Measurements from ENCODE around the gene GATAD2B.

The GATAD2B gene

GRCh38 chr1:153959454-153959853 lies 36.7 kb upstream of the GATAD2B start:
- Histone ChIP-seq H3K27me3 (ENCODE audit: insufficient read depth, poor library complexity, severe bottlenecking) (no peaks in the 10 kb centered on the region), H3K4me3 (replicated peaks; ENCODE audit: insufficient read depth, low read length) (no peak overlapping the region), H3K27ac (replicated peaks) (no peak overlapping the region)
- TF ChIP-seq GABPA (IDR thresholded peaks at IDR 0.05; ENCODE audit: low read depth) = no peak
- TF ChIP-seq CTCF (IDR thresholded peaks at IDR 0.05; ENCODE audit: insufficient read depth, low read length) = no peak
- TF ChIP-seq, protein P1, sequence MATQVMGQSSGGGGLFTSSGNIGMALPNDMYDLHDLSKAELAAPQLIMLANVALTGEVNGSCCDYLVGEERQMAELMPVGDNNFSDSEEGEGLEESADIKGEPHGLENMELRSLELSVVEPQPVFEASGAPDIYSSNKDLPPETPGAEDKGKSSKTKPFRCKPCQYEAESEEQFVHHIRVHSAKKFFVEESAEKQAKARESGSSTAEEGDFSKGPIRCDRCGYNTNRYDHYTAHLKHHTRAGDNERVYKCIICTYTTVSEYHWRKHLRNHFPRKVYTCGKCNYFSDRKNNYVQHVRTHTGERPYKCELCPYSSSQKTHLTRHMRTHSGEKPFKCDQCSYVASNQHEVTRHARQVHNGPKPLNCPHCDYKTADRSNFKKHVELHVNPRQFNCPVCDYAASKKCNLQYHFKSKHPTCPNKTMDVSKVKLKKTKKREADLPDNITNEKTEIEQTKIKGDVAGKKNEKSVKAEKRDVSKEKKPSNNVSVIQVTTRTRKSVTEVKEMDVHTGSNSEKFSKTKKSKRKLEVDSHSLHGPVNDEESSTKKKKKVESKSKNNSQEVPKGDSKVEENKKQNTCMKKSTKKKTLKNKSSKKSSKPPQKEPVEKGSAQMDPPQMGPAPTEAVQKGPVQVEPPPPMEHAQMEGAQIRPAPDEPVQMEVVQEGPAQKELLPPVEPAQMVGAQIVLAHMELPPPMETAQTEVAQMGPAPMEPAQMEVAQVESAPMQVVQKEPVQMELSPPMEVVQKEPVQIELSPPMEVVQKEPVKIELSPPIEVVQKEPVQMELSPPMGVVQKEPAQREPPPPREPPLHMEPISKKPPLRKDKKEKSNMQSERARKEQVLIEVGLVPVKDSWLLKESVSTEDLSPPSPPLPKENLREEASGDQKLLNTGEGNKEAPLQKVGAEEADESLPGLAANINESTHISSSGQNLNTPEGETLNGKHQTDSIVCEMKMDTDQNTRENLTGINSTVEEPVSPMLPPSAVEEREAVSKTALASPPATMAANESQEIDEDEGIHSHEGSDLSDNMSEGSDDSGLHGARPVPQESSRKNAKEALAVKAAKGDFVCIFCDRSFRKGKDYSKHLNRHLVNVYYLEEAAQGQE (IDR thresholded peaks at IDR 0.05; ENCODE audit: insufficient replicate concordance, low read depth) = no peak
- TF ChIP-seq POLR2AphosphoS5 (IDR thresholded peaks at IDR 0.05; ENCODE audit: low read depth) = no peak
- peak; percentile 17; the same call in 1 of the 2 replicates for TF ChIP-seq SPI1 (IDR thresholded peaks at IDR 0.05; ENCODE audit: borderline replicate concordance, low read depth)
- no peak for DNase-seq (ENCODE audit: low read depth in 1 of 2, low spot score in 1 of 2)

GRCh38 chr1:153958961-153959260 lies 36.1 kb upstream of the GATAD2B start:
- no peaks in the 10 kb centered on the region for H3K27me3 ChIP-seq (ENCODE audit: insufficient read depth, poor library complexity, severe bottlenecking)
- H3K27ac ChIP-seq (replicated peaks) = no peak overlapping the region
- H3K4me3 ChIP-seq (replicated peaks; ENCODE audit: insufficient read depth, low read length) = no peak overlapping the region
- no peak for DNase-seq (ENCODE audit: low read depth in 1 of 2, low spot score in 1 of 2)
- TF ChIP-seq, protein P1 (IDR thresholded peaks at IDR 0.05; ENCODE audit: insufficient replicate concordance, low read depth) = no peak
- TF ChIP-seq POLR2AphosphoS5 (IDR thresholded peaks at IDR 0.05; ENCODE audit: low read depth) (no peak), GABPA (IDR thresholded peaks at IDR 0.05; ENCODE audit: low read depth) (no peak), CTCF (IDR thresholded peaks at IDR 0.05; ENCODE audit: insufficient read depth, low read length) (no peak), SPI1 (IDR thresholded peaks at IDR 0.05; ENCODE audit: borderline replicate concordance, low read depth) (no peak)

DNA sequence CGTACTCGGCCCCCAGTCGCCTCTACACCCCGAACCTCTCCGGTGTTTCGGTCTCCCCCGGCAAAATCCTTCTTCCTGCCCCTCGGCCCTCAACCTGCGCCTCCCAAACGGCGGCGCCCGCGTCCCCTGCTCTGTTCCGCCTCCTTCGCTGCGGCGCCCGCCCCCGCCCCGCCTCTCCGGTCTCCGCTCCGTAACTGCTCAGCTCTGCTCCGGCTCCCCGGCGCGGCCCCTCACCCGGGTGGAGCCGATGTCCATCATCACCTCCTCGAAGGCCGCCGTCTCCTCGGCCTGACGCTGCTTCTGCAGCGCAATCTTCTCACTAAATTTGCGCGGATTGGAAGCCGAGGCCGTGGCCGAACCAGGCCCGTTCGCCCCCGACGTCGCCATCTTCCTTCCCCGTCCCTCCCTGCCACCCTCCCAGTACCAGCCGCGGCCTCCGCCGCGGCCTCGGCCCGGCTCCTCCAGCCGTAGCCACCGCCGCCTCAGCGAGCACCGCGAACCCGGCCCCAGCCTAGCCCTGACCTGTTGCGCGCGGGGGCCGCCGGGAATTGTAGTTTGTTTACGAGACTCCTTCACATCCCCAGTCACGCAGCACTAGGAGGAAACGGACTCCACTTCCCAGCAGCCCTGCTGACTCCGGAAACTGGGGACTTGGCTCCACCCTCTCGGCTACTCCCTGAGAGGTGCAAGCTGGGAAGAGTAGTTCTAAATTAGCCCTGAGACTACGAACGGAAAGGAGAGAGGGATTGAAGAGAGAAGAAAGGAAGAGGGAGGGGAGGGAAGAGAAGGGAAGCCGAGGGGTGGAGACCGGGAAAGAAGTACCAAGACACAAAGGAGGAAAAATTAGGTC lies 35.6 kb upstream of the GATAD2B start, which contains the start of gene CRTC2:
Gene CRTC2, minus strand, starts transcription at position 502 of the 850 bp plus-strand sequence. Its CDS starts 115 bp downstream, at position 387.
- peak; percentile 98 to 99 for DNase-seq (ENCODE audit: low read depth in 1 of 2, low spot score in 1 of 2)
- H3K27me3 ChIP-seq (ENCODE audit: insufficient read depth, poor library complexity, severe bottlenecking) = no peaks in the 10 kb centered on the region
- TF ChIP-seq CTCF (IDR thresholded peaks at IDR 0.05; ENCODE audit: insufficient read depth, low read length) = no peak
- TF ChIP-seq, protein P1 (IDR thresholded peaks at IDR 0.05; ENCODE audit: insufficient replicate concordance, low read depth) = no peak
- peak; percentile 45; the same call in 1 of the 2 replicates for TF ChIP-seq SPI1 (IDR thresholded peaks at IDR 0.05; ENCODE audit: borderline replicate concordance, low read depth)
- peak; percentile 50; the same call in 1 of the 2 replicates for TF ChIP-seq POLR2AphosphoS5 (IDR thresholded peaks at IDR 0.05; ENCODE audit: low read depth)
- peak; percentile 88 for TF ChIP-seq GABPA (IDR thresholded peaks at IDR 0.05; ENCODE audit: low read depth)
- H3K27ac ChIP-seq (replicated peaks) = peak within 1 kb of the TSS; percentile 88
- H3K4me3 ChIP-seq (replicated peaks; ENCODE audit: insufficient read depth, low read length) = peak within 1 kb of the TSS; percentile 96
